K562 (cell line): ENCODE results near the gene BRAF. TPM values are rescaled to one million over a fixed set of nuclear protein-coding genes. Genes with fewer than 3 reads are reported as not detected.
"Not testable (repeated sequence)": the region's sequence is repeated elsewhere in the genome, so short reads cannot be mapped to it uniquely, and the experiment has no call there.

Experiments used
- ATAC-seq: fragments of 200-7000 bp; cut with Tn5 transposase; 3 replicates; pipeline ENCODE4 v1.9.1; 2020; ENCODE audit warnings: moderate library complexity
- BruUV-seq: library from RNA; stranded (reverse); fragments of 400-500 nt; replicated peaks from 2 replicates; lab custom pipeline; 2021; lab: Mats Ljungman, UMichigan
- CTCF ChIA-PET: fragments of 300-600 bp; formaldehyde crosslinking; extraction: SDS; loops from one replicate; lab custom pipeline; 2021; ENCODE audit warnings: low intra/inter-chr PET ratio; lab: Yijun Ruan, JAX
- POLR2A ChIA-PET: fragments of 300-600, 350-650 bp; sonication (Branson Sonifier 250); formaldehyde crosslinking; extraction: SDS; loops from one replicate; lab custom pipeline; 2021; ENCODE audit warnings: antibody characterized with exemption, inconsistent platforms; lab: Yijun Ruan, JAX
- DNase-seq, 4 experiments: peaks; one replicate each; pipeline versions ENCODE4 v3.0.0 to v3.0.0-alpha.2; 2011 to 2018; ENCODE audit warnings: low spot score in 3 of 4, mixed read lengths in 3 of 4; ENCODE audit errors: extremely low read depth in 1 of 4
- FAIRE-seq: peaks from 2 replicates; lab custom pipeline; 2011; peaks lifted over from hg19 to GRCh38; lab: Jason Lieb, UNC
- H2AFZ ChIP-seq: 2 replicates; pipeline ENCODE4 v1.6.0; 2011; ENCODE audit warnings: low read depth, low read length, control low read depth, inconsistent platforms
- H3K27ac ChIP-seq: fragments of 200-600 bp; 3 replicates; pipeline ENCODE4 v1.8.0; 2011; ENCODE audit warnings: low read depth, mild to moderate bottlenecking, control low read depth, inconsistent platforms, low read length, moderate library complexity, mixed read lengths; ENCODE audit errors: extremely low read depth
- H3K27me3 ChIP-seq, 2 experiments: fragments of 300-600 bp in 1 of 2; 2 replicates in 1 of 2; 3 replicates in 1 of 2; pipeline versions ENCODE4 v1.6.0 to v1.8.0; 2011; ENCODE audit warnings: inconsistent platforms in 2 of 2, low read length in 2 of 2, mild to moderate bottlenecking in 1 of 2, mixed read lengths in 1 of 2, moderate library complexity in 1 of 2; ENCODE audit not compliant: control insufficient read depth in 2 of 2, insufficient read depth in 2 of 2
- H3K36me3 ChIP-seq: fragments of 300-600 bp; 3 replicates; pipeline ENCODE4 v1.8.0; 2011; ENCODE audit warnings: mild to moderate bottlenecking, low read length, inconsistent platforms; ENCODE audit not compliant: control insufficient read depth, insufficient read depth
- H3K4me1 ChIP-seq, 2 experiments: fragments of 200-600 bp in 1 of 2; replicated peaks in 1 of 2; 2 replicates in 1 of 2; 3 replicates in 1 of 2; pipeline versions ENCODE4 v1.5.1 to v1.8.0; 2011; ENCODE audit warnings: inconsistent platforms in 2 of 2, low read length in 2 of 2, mild to moderate bottlenecking in 1 of 2, mixed read lengths in 1 of 2, moderate library complexity in 1 of 2; ENCODE audit not compliant: control insufficient read depth in 2 of 2, insufficient read depth in 2 of 2
- H3K4me2 ChIP-seq: 2 replicates; pipeline ENCODE4 v1.6.1; 2011; ENCODE audit warnings: low read length, control low read depth, inconsistent platforms, mixed read lengths; ENCODE audit not compliant: insufficient read depth
- H3K4me3 ChIP-seq: fragments of 200-600 bp; sonication (generic), shearing (Covaris generic); 2 replicates; pipeline ENCODE4 v1.5.1; 2016; ENCODE audit warnings: control low read depth, inconsistent platforms
- H3K79me2 ChIP-seq: fragments of 200-600 bp; 3 replicates; pipeline ENCODE4 v1.8.0; 2011; ENCODE audit warnings: low read length, inconsistent platforms; ENCODE audit not compliant: control insufficient read depth, insufficient read depth
- H3K9ac ChIP-seq, 2 experiments: 2 replicates each; pipeline versions ENCODE4 v1.6.0 to v1.6.1; 2011; ENCODE audit warnings: low read depth in 2 of 2, low read length in 2 of 2, control low read depth in 1 of 2, inconsistent platforms in 1 of 2, mild to moderate bottlenecking in 1 of 2, mixed read lengths in 1 of 2; ENCODE audit not compliant: insufficient read depth in 1 of 2
- H3K9me1 ChIP-seq: one replicate; pipeline ENCODE4 v1.6.0; 2011; ENCODE audit warnings: inconsistent platforms, mild to moderate bottlenecking, low read length, moderate library complexity; ENCODE audit not compliant: control insufficient read depth, insufficient read depth
- H3K9me3 ChIP-seq: replicated peaks from 2 replicates; pipeline ENCODE4 v1.5.1; 2011; ENCODE audit warnings: low read depth, low read length, inconsistent platforms; ENCODE audit not compliant: control insufficient read depth, insufficient read depth
- H4K20me1 ChIP-seq: replicated peaks from 2 replicates; pipeline ENCODE4 v1.6.1; 2011; ENCODE audit warnings: low read length, inconsistent platforms, mixed read lengths; ENCODE audit not compliant: control insufficient read depth, insufficient read depth
- EP400 ChIP-seq: fragments of 450-650 bp; IDR thresholded peaks from 2 replicates; pipeline ENCODE4 v1.6.1; 2017; ENCODE audit warnings: antibody characterized with exemption, mild to moderate bottlenecking, moderate library complexity
- ZNF12 ChIP-seq: sonication (generic); formaldehyde crosslinking; IDR thresholded peaks from 2 replicates; pipeline ENCODE4 v1.4.0; 2020; ENCODE audit warnings: mild to moderate bottlenecking, missing genetic modification reagents
- ZNF512 ChIP-seq: IDR thresholded peaks from 2 replicates; pipeline ENCODE4 v1.6.1; 2016; ENCODE audit warnings: missing genetic modification characterization, missing compliant biosample characterization
- WGBS: fragments of 100-300 bp; shearing (Covaris generic); methylation state at CpG from one replicate; pipeline ENCODE4 v1.1.6; 2016; ENCODE audit warnings: low coverage, mixed read lengths; ENCODE audit not compliant: insufficient coverage; ENCODE audit errors: missing lambda C conversion rate; 5-methylcytosine and 5-hydroxymethylcytosine counted together
- in situ Hi-C: fragments of 300-500 bp; cut with MboI; formaldehyde crosslinking; loops from 4 replicates; pipeline ENCODE4 v1.15.0; 2018; ENCODE audit warnings: inconsistent platforms, mixed read lengths
- intact Hi-C: fragments of 100-400 bp; cut with micrococcal nuclease; formaldehyde crosslinking; loops from 2 replicates; pipeline ENCODE4 v1.14.2; 2022
- polyA plus RNA-seq, 8 experiments: library from polyadenylated mRNA; depleted of rRNA in 4 of 8; stranded (reverse) in 5 of 8; unstranded in 3 of 8; fragments of >200 nt; fragmentation: Nextera tagmentation in 2 of 8; fragmentation: Illumina TruSeq in 1 of 8; extraction: Ambion mirVana in 2 of 8; extraction: Trizol in 1 of 8; gene quantifications; 2 replicates each; pipeline versions ENCODE4 v1.2.1 to v1.2.3, GENCODE V29; 2011 to 2014; ENCODE audit warnings: inconsistent platforms in 1 of 8, missing spikeins in 1 of 8
- total RNA-seq, 7 experiments: library from RNA; depleted of rRNA in 6 of 7; stranded (reverse); fragments of >200 nt in 6 of 7; fragmentation: Illumina TruSeq in 2 of 7; extraction: Trizol in 2 of 7; gene quantifications; 2 replicates each; pipeline versions ENCODE4 v1.2.1 to v1.2.3, GENCODE V29; 2011 to 2021; ENCODE audit warnings: low replicate concordance in 1 of 7

BRAF gene
- total and polyA plus RNA-seq, 9 of the 15 experiments (the other 6 are each of a cell fraction or from before 2014, with no cell fraction given), result 3.6 to 38.3 (median 21.9) TPM

- peaks cover 4% of the 10 kb centered on the region for H3K9me3 ChIP-seq
- no TSS peak for BruUV-seq
- CTCF ChIA-PET, result no interaction called here
These were observed 36.4 kb upstream of the BRAF start for GRCh38 chr7:140961117-140961516.

GRCh38 chr7:140956997-140957396, 32.3 kb upstream of the BRAF start:
- H3K79me2 ChIP-seq, in situ Hi-C loops, ATAC-seq, H3K9me1 ChIP-seq, H3K9me3 ChIP-seq, H3K36me3 ChIP-seq, FAIRE-seq, H4K20me1 ChIP-seq, CTCF ChIA-PET, H3K4me2 ChIP-seq, DNase-seq, BruUV-seq, H3K27ac ChIP-seq, H3K4me1 ChIP-seq, H3K4me3 ChIP-seq, intact Hi-C loops, H3K9ac ChIP-seq: not testable (repeated sequence)
- Histone ChIP-seq H3K27me3 (peaks cover 9 to 24% of the 10 kb centered on the region in 2 experiments; a peak in 3 of 5 replicates), H2AFZ (0 out of 2 replicates have a peak overlapping the region, but pooled peaks have one; percentile 8)
- POLR2A ChIA-PET, result interaction anchor here (0.6 to 1.1 kb wide), 2 partner anchors 16 to 869 kb away, joined by 3 read pairs; no protein-coding TSS in a partner anchor
- WGBS, result 11% methylated on average over 25 of the region's 25 CpGs

More at GRCh38 chr7:140961117-140961516, 36.4 kb upstream of the BRAF start:
- WGBS, result 0% methylated on average over 4 of the region's 4 CpGs
- POLR2A ChIA-PET, result no interaction called here
- no peak for ATAC-seq
- Histone ChIP-seq H3K27me3 (peaks cover 13 to 34% of the 10 kb centered on the region in 2 experiments; a peak in 3 of 5 replicates), H3K79me2 (no peaks in the 10 kb centered on the region), H3K4me1 (peaks cover 0 to 7% of the 10 kb centered on the region in 2 experiments; a peak in 1 of 5 replicates), H3K9me1 (no peaks in the 10 kb centered on the region), H4K20me1 (no peaks in the 10 kb centered on the region), H3K4me2 (no peak overlapping the region), H3K4me3 (no peak overlapping the region), H2AFZ (no peak overlapping the region), H3K27ac (no peak overlapping the region), H3K9ac (no peak overlapping the region), H3K36me3 (no peaks in the 10 kb centered on the region)
- no peak for DNase-seq
- in situ Hi-C loops, result no loop called here
- intact Hi-C loops, result no loop called here
- TF ChIP-seq ZNF12 (CRISPR knock-in tag) (no peak), EP400 (no peak), ZNF512 (tag) (peak; percentile 51; the same call in 1 of the 2 replicates)
- FAIRE-seq, result no peak
